A549 treated with CORT108297 at 1 μM for 4 hours (cell line): ENCODE results near the gene BMP15. TPM values are rescaled to one million over a fixed set of nuclear protein-coding genes. Genes with fewer than 3 reads are reported as not detected.

Experiments
- total RNA-seq: library from RNA; stranded (reverse); fragments of 200-300 nt; extraction: Qiagen RNA extraction; gene quantifications from 5 replicates; pipeline ENCODE4 v1.2.3, GENCODE V29; 2022

BMP15 gene
- total RNA-seq, result not detected in 5 replicates

DNA sequence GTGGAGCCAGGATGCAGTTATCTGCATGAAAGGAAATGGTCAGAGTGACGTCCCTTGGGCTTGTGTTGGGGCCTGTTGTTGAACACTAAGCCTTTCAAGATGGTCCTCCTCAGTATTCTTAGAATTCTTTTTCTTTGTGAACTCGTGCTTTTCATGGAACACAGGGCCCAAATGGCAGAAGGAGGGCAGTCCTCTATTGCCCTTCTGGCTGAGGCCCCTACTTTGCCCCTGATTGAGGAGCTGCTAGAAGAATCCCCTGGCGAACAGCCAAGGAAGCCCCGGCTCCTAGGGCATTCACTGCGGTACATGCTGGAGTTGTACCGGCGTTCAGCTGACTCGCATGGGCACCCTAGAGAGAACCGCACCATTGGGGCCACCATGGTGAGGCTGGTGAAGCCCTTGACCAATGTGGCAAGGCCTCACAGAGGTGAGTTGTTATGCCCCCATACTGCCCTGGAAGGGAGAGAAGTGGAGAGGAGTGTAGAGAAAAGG is at the start of gene BMP15:
Gene BMP15 (plus strand): TSS at position 51 of the 492 bp plus-strand sequence. CDS start 49 bp downstream, at position 100.

Other genes starting within 250 kb of the BMP15 start
- not detected in 5 replicates for gene SHROOM4, start 96.5 kb upstream of the BMP15 start, total RNA-seq